Measurements from ENCODE around the gene MKI67. TPM values are rescaled to one million over a fixed set of nuclear protein-coding genes. Genes with fewer than 3 reads are reported as not detected.
A peak's percentile ranks its signal among the peaks of the same experiment; 100 is the strongest.

Gene MKI67
- total and polyA plus RNA-seq, 10 of the 15 experiments (the other 5 are each of a cell fraction or from before 2014, with no cell fraction given) = 22.3 to 183 (median 82.9) TPM

GRCh38 chr10:128102480-128103228, 23.6 kb downstream of the MKI67 start (continued):
- TF ChIP-seq CUX1 (IDR thresholded peaks at IDR 0.05; ENCODE audit: insufficient replicate concordance, low read depth, low read length) (no peak), DPF2 (IDR thresholded peaks at IDR 0.05) (no peak), GABPA (IDR thresholded peaks at IDR 0.05; ENCODE audit: low read depth) (no peak), RUNX3 (IDR thresholded peaks at IDR 0.05; ENCODE audit: low read length) (no peak)

- POLR2A ChIA-PET = no interaction called here
- H3K79me2 ChIP-seq (ENCODE audit: control insufficient read depth, insufficient read depth, low read length) = no peaks in the 10 kb centered on the region
- no peak for TF ChIP-seq ZNF687 (IDR thresholded peaks at IDR 0.05)
- TF ChIP-seq SRF (IDR thresholded peaks at IDR 0.05; ENCODE audit: low read depth in 2 of 2, low read length in 2 of 2) = peak in 1 of 2 experiments; percentile 74; a peak in 2 of 4 replicates
- CTCF ChIA-PET = no interaction called here
- BruUV-seq (replicated peaks) = no TSS peak
- H3K4me1 ChIP-seq (ENCODE audit: control insufficient read depth, insufficient read depth, low read length) = no peaks in the 10 kb centered on the region
- in situ Hi-C loops (cut with MboI) (no loop called here), intact Hi-C loops (cut with micrococcal nuclease; ENCODE audit: unreplicated experiment) (no loop called here)
- DNase-seq (ENCODE audit: low read depth, low spot score) = no peak
- no peak overlapping the region for H2AFZ ChIP-seq (ENCODE audit: control insufficient read depth, low read depth, low read length)
- FAIRE-seq = no peak
- H3K27me3 ChIP-seq (replicated peaks in 1 of 2; ENCODE audit: control insufficient read depth in 2 of 2, insufficient read depth in 2 of 2, low read length in 1 of 2) = no peaks in the 10 kb centered on the region
- 60% methylated on average over 1 of the region's 1 CpG for WGBS (ENCODE audit: insufficient coverage, insufficient replicate concordance, low lambda C conversion rate, missing lambda C conversion rate)
- H4K20me1 ChIP-seq (ENCODE audit: control insufficient read depth, insufficient read depth) = no peaks in the 10 kb centered on the region; the same call in 1 of the 2 replicates
- H3K4me3 ChIP-seq = no peak overlapping the region
- H3K9me3 ChIP-seq (replicated peaks; ENCODE audit: control insufficient read depth, insufficient read depth, low read length) = no peaks in the 10 kb centered on the region
- H3K36me3 ChIP-seq (ENCODE audit: control insufficient read depth in 2 of 2, insufficient read depth in 2 of 2, low read length in 1 of 2) = peaks cover 43 to 62% of the 10 kb centered on the region in 2 experiments
- no peak overlapping the region for H3K27ac ChIP-seq (ENCODE audit: control insufficient read depth, insufficient read depth)
- no peak for ATAC-seq
- RAD21 ChIA-PET (ENCODE audit: unreplicated experiment) = no interaction called here
- H3K4me2 ChIP-seq (ENCODE audit: control insufficient read depth, insufficient read depth) = no peak overlapping the region
- no peak overlapping the region for H3K9ac ChIP-seq (ENCODE audit: control insufficient read depth, insufficient read depth, low read length)
- SMC1A ChIA-PET (ENCODE audit: uncharacterized antibody, unreplicated experiment) = no interaction called here
Measured at GRCh38 chr10:128101901-128102300, 24.3 kb downstream of the MKI67 start.
